Calu3 (cell line): ENCODE data around the gene CALML4. TPM values are rescaled to one million over a fixed set of nuclear protein-coding genes. Genes with fewer than 3 reads are reported as not detected.

Experiments used
- Bru-seq: library from RNA; stranded (reverse); fragments of 400-500 nt; gene quantifications from one replicate; lab custom pipeline; 2021; lab: Mats Ljungman, UMichigan
- BruChase-seq, 2 experiments: library from RNA; stranded (reverse); fragments of 400-500 nt; gene quantifications; one replicate each; lab custom pipeline; 2021; lab: Mats Ljungman, UMichigan
- BruUV-seq: library from RNA; stranded (reverse); fragments of 400-500 nt; replicated peaks from 2 replicates; lab custom pipeline; 2021; lab: Mats Ljungman, UMichigan
- CTCF ChIA-PET: fragments of 300-600 bp; sonication (Branson Sonifier 250); formaldehyde crosslinking; loops from one replicate; lab custom pipeline; 2022; ENCODE audit warnings: antibody characterized with exemption; lab: Charles Lee
- DNase-seq: peaks from one replicate; pipeline ENCODE4 v3.0.0; 2022
- H3K27ac Mint-ChIP-seq: one replicate; pipeline ENCODE4 v1.8.0; 2022; ENCODE audit warnings: mixed read lengths; ENCODE audit not compliant: unreplicated experiment
- H3K27me3 Mint-ChIP-seq: one replicate; pipeline ENCODE4 v1.8.0; 2022; ENCODE audit warnings: mixed read lengths; ENCODE audit not compliant: unreplicated experiment
- H3K36me3 Mint-ChIP-seq: one replicate; pipeline ENCODE4 v1.8.0; 2022; ENCODE audit warnings: mild to moderate bottlenecking, moderate library complexity, mixed read lengths; ENCODE audit not compliant: insufficient read depth, unreplicated experiment
- H3K4me1 Mint-ChIP-seq: one replicate; pipeline ENCODE4 v1.8.0; 2022; ENCODE audit warnings: mild to moderate bottlenecking, low read depth, mixed read lengths; ENCODE audit not compliant: unreplicated experiment
- H3K4me3 Mint-ChIP-seq: one replicate; pipeline ENCODE4 v1.8.0; 2022; ENCODE audit warnings: mild to moderate bottlenecking, low read depth, moderate library complexity, mixed read lengths; ENCODE audit not compliant: unreplicated experiment
- H3K9me3 Mint-ChIP-seq: one replicate; pipeline ENCODE4 v1.8.0; 2022; ENCODE audit warnings: low read depth, mixed read lengths; ENCODE audit not compliant: unreplicated experiment
- CTCF ChIP-seq: fragments of 200-600 bp; IDR thresholded peaks from one replicate; pipeline ENCODE4 v1.8.0; 2022; ENCODE audit warnings: antibody characterized with exemption; ENCODE audit not compliant: unreplicated experiment
- intact Hi-C: fragments of 100-400 bp; cut with micrococcal nuclease; formaldehyde crosslinking; loops from one replicate; pipeline ENCODE4 v1.10.0; 2022; ENCODE audit not compliant: unreplicated experiment
- long read RNA-seq: library from polyadenylated mRNA; stranded (forward); transcript quantifications from one replicate; pipeline ENCODE4 v2.0.0, GENCODE V29; 2022
- total RNA-seq: library from RNA; stranded (reverse); gene quantifications from 2 replicates; pipeline ENCODE4 v1.2.3, GENCODE V29; 2022

Gene CALML4
- 17.9 and 24.1 TPM in 2 replicates for total RNA-seq
- percentile 75 among the genes with signal in this experiment for Bru-seq, nascent RNA
- percentile 92 among the genes with signal in this experiment for BruChase-seq, experiment 1, labeled RNA remaining after a 6-hour chase
- percentile 94 among the genes with signal in this experiment for BruChase-seq, experiment 2, labeled RNA remaining after a 2-hour chase
- long read RNA-seq, full-length matches to known transcripts = 22 of 31 reads
- long read RNA-seq, partial matches to known transcripts = 2 of 31 reads
- long read RNA-seq, other reads (novel, unspliced or antisense) = 7 of 31 reads

GRCh38 chr15:68204776-68205557 lies at the start of gene CALML4:
Gene CALML4 (minus strand): TSS chr15:68205332. CDS start chr15:68205247, 85 bp downstream.
- TSS peak; percentile 19 for BruUV-seq
- Mint-ChIP-seq H3K36me3 (peaks cover 17% of the 10 kb centered on the region), H3K4me1 (peaks cover 14% of the 10 kb centered on the region), H3K9me3 (no peaks in the 10 kb centered on the region), H3K27me3 (no peaks in the 10 kb centered on the region), H3K4me3 (peak within 1 kb of the TSS; percentile 56), H3K27ac (peak within 1 kb of the TSS; percentile 66)
- CTCF ChIA-PET = interaction anchor here (0.8 to 1.7 kb wide), 3 partner anchors 12 to 48 kb away, joined by 3 to 4 read pairs (median 4); no protein-coding TSS in a partner anchor
- TF ChIP-seq CTCF = no peak
- intact Hi-C loops = no loop called here
- DNase-seq = peak; percentile 82

- Mint-ChIP-seq H3K4me1 (no peaks in the 10 kb centered on the region), H3K27me3 (peaks cover 17% of the 10 kb centered on the region), H3K36me3 (peaks cover 5% of the 10 kb centered on the region), H3K9me3 (no peaks in the 10 kb centered on the region), H3K27ac (no peak overlapping the region), H3K4me3 (no peak overlapping the region)
- DNase-seq = peak; percentile 59
- TF ChIP-seq CTCF = peak; percentile 51
- BruUV-seq = no TSS peak
- intact Hi-C loops = loop anchor here (1.0 to 10.0 kb wide), 3 partner anchors 53 to 422 kb away; no protein-coding TSS in a partner anchor
- CTCF ChIA-PET = interaction anchor here (0.5 to 1.9 kb wide), 24 partner anchors 8 to 671 kb away, joined by 3 to 72 read pairs (median 5); partner anchors contain the start of genes CALML4, CLN6 and FEM1B
These were observed 47.9 kb upstream of the CALML4 start for GRCh38 chr15:68252925-68253534.

GRCh38 chr15:68249058-68249713 lies 44.1 kb upstream of the CALML4 start:
- CTCF ChIA-PET = interaction anchor here (0.7 kb wide), 1 partner anchor 16 kb away, joined by 3 read pairs; no protein-coding TSS in a partner anchor
- no TSS peak for BruUV-seq

More at GRCh38 chr15:68249058-68249713, 44.1 kb upstream of the CALML4 start:
- no peaks in the 10 kb centered on the region for H3K36me3 Mint-ChIP-seq
- peaks cover 6% of the 10 kb centered on the region for H3K9me3 Mint-ChIP-seq
- H3K4me1 Mint-ChIP-seq = no peaks in the 10 kb centered on the region
- no peak overlapping the region for H3K27ac Mint-ChIP-seq
- peaks cover 4% of the 10 kb centered on the region for H3K27me3 Mint-ChIP-seq
- no peak for DNase-seq
- no peak overlapping the region for H3K4me3 Mint-ChIP-seq
- TF ChIP-seq CTCF = no peak
- intact Hi-C loops = no loop called here
